NCI-H446 (cell line): ENCODE measurements around the gene ARHGAP30.
"Not testable (repeated sequence)": the region's sequence is repeated elsewhere in the genome, so short reads cannot be mapped to it uniquely, and the experiment has no call there.

Source experiments
- DNase-seq, 2 experiments: peaks; one replicate each; lab custom pipeline; 2025; lab: John Stamatoyannopoulos, UW

ARHGAP30 gene, protein sequence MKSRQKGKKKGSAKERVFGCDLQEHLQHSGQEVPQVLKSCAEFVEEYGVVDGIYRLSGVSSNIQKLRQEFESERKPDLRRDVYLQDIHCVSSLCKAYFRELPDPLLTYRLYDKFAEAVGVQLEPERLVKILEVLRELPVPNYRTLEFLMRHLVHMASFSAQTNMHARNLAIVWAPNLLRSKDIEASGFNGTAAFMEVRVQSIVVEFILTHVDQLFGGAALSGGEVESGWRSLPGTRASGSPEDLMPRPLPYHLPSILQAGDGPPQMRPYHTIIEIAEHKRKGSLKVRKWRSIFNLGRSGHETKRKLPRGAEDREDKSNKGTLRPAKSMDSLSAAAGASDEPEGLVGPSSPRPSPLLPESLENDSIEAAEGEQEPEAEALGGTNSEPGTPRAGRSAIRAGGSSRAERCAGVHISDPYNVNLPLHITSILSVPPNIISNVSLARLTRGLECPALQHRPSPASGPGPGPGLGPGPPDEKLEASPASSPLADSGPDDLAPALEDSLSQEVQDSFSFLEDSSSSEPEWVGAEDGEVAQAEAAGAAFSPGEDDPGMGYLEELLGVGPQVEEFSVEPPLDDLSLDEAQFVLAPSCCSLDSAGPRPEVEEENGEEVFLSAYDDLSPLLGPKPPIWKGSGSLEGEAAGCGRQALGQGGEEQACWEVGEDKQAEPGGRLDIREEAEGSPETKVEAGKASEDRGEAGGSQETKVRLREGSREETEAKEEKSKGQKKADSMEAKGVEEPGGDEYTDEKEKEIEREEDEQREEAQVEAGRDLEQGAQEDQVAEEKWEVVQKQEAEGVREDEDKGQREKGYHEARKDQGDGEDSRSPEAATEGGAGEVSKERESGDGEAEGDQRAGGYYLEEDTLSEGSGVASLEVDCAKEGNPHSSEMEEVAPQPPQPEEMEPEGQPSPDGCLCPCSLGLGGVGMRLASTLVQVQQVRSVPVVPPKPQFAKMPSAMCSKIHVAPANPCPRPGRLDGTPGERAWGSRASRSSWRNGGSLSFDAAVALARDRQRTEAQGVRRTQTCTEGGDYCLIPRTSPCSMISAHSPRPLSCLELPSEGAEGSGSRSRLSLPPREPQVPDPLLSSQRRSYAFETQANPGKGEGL

DNA sequence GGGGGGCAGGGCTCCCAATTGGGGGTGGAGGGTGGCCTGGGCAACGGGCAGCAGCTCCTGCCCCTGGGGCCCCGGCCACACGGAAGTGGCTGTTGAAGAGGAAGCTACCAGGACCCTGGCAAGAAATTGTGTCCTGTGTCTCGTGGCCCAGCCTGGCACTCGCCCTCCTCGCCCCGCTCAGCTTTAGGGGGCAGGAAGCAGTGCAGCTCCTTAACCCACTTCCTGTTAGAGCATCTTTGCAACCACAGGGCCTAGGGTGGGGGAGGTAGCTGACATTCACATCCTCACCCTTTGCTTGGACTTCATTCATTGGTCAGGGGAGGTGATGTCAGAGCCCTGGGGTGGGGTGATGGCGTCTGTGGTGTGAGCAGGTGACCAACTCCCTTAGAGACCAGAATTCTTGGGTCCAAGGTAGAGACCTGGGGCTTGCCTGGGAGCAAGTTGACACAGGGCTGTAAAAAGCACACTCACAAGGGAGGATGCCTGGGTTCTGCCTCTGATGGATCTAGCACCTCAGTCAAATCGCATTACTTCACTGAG is at the start of gene ARHGAP30:
Gene ARHGAP30 (minus strand): TSS at position 161 of the 540 bp plus-strand sequence. CDS start 267 bp downstream, outside the sequence.
- no peak for DNase-seq

DNA sequence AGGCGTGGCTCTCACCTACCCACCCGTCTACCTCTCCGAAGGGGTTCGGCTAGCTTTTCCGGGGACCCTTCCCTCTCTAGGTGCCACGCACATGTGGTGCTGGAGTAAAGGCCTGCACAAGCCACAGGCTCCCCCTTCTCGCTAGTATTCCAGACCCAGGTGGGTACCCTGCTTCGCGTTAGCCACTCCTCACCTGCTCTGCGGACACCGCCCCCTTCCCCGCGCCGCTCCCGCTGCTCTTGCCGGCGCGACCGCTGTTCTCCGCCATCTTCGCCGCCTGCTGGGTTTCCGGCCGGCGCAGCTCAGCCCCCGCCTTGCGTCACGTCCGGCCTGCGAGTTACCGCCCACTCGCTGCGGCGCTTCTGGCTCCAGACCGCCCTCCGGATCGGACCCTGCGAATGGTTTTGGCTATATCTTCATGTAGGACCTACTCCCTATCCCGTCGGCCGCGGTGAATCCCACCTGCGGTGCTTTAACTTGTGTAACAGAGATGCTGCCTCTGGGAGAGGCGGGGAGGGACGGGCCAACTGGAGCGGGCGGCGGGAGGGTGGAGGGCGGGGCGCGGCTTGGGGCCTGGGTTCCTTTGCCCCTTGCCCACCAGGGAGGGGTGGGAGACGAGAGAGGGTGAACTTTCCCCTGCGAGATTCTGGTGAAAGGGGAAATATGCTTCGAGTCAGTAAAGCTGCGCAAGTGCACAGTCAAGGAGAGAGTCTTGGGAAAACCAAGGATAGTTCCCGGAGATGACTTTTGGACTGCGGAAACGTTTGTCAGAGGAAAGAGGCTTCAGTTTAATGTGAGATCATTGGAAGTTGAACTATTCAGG is 48.3 kb upstream of the ARHGAP30 start, which contains the start of the genes NIT1 and PFDN2:
Gene NIT1 (plus strand): TSS at position 347 of the 823 bp plus-strand sequence. CDS start 72 bp downstream, at position 419.
Gene PFDN2 (minus strand): TSS at position 279 of the 823 bp plus-strand sequence. CDS start 11 bp downstream, at position 268.
- peak; percentile 66 to 86 for DNase-seq

- DNase-seq = not testable (repeated sequence)
These were observed 46.3 kb upstream of the ARHGAP30 start for GRCh38 chr1:161115961-161116360.

GRCh38 chr1:161115132-161115711 is 45.5 kb upstream of the ARHGAP30 start:
- DNase-seq = no peak

DNA sequence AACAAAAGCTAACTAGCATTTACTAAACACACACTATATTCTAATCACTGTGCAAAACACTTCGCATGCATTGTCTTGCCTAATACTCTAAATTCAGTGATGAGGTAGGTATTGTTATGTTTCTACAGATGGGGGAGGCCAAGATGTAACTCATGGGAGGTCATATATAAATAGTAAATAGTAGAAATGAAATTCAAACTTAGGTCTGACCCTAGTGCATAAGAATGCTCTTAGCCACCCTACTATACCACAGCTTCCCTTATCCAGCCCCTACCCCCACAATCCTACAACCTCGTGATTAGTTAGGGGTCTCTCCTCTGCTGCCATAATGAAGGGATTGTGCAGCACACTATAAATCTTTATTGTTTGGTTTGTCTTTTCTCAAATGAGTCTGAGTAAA is 44.9 kb upstream of the ARHGAP30 start:
- DNase-seq = no peak

- no peak for DNase-seq
These were observed 44.2 kb upstream of the ARHGAP30 start for GRCh38 chr1:161113915-161114314.

- DNase-seq = no peak
These were observed 41.8 kb upstream of the ARHGAP30 start for GRCh38 chr1:161111527-161111926.

- DNase-seq = no peak
These were observed 41.4 kb upstream of the ARHGAP30 start for GRCh38 chr1:161111117-161111516.

- no peak for DNase-seq
These were observed 36.7 kb upstream of the ARHGAP30 start for GRCh38 chr1:161106431-161106830.

DNA sequence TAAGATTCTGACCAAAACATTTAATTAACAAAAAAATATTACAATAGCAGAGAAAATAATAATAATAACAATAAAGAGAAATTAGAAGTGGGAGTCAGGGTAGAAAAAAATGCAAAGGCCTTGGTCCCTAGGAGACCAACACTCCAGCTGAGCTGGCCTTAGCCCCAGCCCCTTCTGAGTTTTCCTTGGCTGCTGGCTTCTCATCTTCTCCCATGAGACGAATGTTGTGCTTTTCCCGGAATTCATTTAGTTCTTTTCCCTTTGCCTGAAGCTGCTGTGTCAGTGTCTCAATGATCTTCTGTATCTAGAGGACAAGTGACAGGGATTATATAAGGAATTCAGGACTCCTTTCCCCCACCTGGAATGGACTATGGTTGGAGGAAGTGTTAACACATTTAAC is 30.9 kb upstream of the ARHGAP30 start:
- DNase-seq = no peak

GRCh38 chr1:161099090-161099802 is 29.6 kb upstream of the ARHGAP30 start:
- no peak for DNase-seq

DNA sequence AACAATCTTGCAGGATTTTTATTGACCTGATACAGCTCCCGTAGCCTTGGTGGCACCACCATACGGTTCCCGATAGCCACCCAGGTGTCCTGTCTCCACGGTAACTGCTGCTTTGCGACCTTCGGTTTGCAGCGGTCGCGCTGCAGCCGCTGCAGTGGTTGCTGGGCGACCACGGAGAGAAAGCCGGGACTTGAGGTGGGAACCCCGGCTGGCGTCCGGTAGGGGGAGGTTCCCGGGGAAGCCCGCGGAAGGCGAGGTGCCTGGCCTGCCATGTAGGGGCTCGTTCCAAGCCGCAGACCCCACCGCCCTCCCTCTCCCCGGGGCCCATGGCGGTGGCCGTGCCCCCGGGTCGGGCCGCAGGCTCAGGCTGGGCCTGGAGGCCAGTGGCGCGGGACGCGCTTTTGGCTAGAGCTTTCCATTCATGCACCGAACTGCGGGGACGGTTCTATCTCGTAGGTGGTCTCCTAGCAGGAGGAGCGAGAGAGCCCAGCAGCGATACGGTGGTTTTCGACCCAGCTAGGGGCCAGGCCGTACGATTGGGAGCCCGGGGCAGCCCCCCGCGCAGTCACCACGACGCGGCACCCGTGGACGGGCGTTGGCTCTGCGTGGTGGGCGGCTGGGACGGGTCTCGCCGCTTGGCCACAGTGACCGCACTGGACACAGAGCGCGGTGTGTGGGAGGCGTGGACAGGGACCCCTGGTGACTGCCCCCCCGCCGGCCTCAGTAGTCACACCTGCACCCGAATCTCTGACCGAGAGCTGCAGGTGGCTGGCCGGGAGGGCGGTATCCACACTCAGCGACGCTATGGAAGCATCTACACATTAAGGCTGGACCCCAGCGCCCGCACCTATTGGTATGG is 28.7 kb upstream of the ARHGAP30 start, which contains the start of gene KLHDC9:
Gene KLHDC9 (plus strand): TSS at position 152 of the 859 bp plus-strand sequence. CDS start 175 bp downstream, at position 327.
- DNase-seq = peak in 1 of 2 experiments; percentile 47

GRCh38 chr1:161096530-161096929 is 26.8 kb upstream of the ARHGAP30 start:
- no peak for DNase-seq

DNA sequence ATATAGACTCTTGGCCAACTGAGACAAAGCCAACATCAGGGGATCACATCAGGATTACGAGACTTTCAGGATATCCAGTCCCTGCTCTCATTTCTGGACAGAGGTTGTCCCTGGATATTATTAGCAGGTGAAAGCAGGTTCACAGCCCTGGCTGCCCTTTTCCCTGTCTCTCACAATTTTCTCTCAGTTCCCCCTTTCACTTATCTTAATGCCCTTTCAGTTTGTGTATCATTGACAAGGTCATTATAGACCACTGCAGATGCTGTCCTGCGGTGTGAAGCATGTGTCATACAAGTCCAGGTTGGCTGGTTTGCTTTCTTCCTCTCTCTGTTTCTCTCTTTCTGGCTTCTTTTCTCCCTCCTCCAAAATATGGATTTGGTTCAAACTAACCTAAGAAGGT is 26.3 kb upstream of the ARHGAP30 start:
- DNase-seq = no peak

- no peak for DNase-seq
These were observed 25.5 kb upstream of the ARHGAP30 start for GRCh38 chr1:161095230-161095629.

DNA sequence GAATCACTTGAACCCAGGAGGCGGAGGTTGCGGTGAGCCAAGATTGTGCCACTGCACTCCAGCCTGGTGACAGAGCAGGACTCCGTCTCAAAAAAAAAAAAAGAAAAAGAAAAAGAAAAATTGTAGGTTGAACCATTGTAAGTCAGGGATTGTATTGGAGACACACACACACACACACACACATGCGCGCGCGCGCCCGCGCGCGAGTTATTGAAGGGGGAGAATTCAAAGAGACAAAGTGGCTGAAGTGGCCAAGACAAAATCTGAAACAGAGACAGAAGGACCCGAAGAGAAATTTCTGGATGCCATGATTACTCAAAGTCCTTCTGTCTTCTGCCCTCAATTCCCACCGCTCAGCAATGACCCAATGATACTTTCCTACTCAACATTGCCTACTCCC is 24.8 kb upstream of the ARHGAP30 start:
- no peak for DNase-seq

- no peak for DNase-seq
These were observed 22.9 kb upstream of the ARHGAP30 start for GRCh38 chr1:161092621-161093028.

DNA sequence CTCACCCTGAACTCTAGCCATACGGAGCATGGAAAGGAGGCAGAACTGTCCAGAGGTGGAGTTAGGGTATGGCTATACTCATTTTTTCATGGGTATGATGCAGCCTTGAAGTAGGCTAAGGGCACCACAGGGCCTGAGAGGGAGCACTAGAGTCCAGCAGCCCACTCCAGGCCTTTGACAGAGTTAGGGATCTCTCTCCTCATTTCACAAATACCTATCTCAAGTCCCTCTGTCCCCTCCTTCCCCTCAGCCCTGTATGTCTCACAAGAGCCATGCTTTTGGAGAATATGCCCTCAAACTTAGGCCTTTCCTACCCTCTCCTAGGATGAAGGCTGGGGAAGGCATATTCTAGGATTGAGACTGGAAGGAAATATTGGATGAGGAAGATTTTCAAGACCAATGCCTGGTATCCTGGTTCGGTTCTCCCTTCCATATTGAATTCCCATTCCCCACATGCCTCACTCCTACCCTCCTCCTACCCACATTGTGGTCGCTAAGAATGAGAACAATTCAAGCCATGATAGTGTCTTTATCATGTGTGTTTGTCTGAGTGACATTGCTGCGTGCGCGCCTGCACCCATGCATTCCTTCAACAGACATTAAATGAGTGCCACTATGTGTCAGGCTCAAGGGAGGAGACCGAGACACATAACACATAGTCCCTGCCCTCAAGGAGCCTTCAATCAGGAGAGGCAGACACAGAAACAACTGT is 22.3 kb upstream of the ARHGAP30 start:
- DNase-seq = no peak
